Measurements from ENCODE around the gene ARHGEF12. TPM values are rescaled to one million over a fixed set of nuclear protein-coding genes. Genes with fewer than 3 reads are reported as not detected.

The ARHGEF12 gene
- total RNA-seq, 1 donor = 134 TPM

DNA sequence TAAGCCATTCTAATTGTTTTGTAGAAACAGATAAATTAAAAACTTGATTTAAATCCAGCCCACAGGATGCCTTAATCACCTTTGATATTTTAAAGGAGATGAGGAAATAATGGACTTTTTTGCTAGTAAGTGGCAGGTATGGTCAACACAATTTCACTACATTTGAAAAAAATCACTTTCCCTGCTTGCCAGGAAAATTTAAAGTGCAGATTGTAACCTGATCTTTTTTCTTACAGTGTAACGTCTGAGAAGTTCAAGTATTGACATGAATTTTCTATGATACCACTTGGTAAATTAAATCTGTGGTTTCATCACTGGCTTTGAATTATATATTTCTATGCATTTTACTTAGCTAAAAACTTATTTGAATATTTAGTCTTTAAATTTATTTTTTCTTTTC is 65.3 kb downstream of the ARHGEF12 start:
- TF ChIP-seq, protein P1, sequence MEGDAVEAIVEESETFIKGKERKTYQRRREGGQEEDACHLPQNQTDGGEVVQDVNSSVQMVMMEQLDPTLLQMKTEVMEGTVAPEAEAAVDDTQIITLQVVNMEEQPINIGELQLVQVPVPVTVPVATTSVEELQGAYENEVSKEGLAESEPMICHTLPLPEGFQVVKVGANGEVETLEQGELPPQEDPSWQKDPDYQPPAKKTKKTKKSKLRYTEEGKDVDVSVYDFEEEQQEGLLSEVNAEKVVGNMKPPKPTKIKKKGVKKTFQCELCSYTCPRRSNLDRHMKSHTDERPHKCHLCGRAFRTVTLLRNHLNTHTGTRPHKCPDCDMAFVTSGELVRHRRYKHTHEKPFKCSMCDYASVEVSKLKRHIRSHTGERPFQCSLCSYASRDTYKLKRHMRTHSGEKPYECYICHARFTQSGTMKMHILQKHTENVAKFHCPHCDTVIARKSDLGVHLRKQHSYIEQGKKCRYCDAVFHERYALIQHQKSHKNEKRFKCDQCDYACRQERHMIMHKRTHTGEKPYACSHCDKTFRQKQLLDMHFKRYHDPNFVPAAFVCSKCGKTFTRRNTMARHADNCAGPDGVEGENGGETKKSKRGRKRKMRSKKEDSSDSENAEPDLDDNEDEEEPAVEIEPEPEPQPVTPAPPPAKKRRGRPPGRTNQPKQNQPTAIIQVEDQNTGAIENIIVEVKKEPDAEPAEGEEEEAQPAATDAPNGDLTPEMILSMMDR (IDR thresholded peaks at IDR 0.05; ENCODE audit: extremely low read depth, low read depth, low read length) = no peak
- Histone ChIP-seq H3K27me3 (ENCODE audit: insufficient read depth, low read length) (no peaks in the 10 kb centered on the region), H3K27ac (ENCODE audit: low read depth, low read length) (peak overlapping the region; percentile 78), H4K20me1 (ENCODE audit: insufficient read depth, low read length) (peaks cover 43% of the 10 kb centered on the region), H3K36me3 (ENCODE audit: insufficient read depth, low read length) (no peaks in the 10 kb centered on the region), H3K4me3 (ENCODE audit: insufficient read depth, low read length) (peak overlapping the region; percentile 68), H3K4me2 (ENCODE audit: insufficient read depth, low read length) (peak overlapping the region; percentile 92), H3K4me1 (ENCODE audit: insufficient read depth, low read length) (peaks cover 45% of the 10 kb centered on the region), H3K79me2 (ENCODE audit: insufficient read depth, low read length) (peaks cover 83% of the 10 kb centered on the region), H3K9me3 (ENCODE audit: low read depth, low read length) (no peaks in the 10 kb centered on the region), H2AFZ (ENCODE audit: low read length) (no peak overlapping the region)
- DNase-seq (ENCODE audit: insufficient read length, low spot score, missing footprints) = no peak

DNA sequence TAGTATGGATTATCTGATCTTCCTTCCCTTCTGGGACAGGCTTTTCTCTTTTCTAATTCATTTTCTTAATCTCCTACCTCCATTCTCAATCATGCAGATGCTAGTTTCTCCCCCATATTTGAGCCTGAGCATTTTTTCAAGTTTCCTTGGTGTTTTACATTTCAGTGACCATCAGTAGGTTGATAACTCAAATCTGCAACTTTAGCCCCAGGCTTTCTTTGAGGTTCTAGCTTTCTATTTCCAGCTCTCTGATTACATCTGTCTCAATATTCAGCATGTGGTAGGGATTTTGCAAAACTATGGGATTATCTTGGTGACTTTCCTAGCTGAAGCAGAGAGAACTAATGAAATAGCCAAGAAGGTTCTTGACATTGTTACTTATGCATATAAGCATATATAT is 67.8 kb downstream of the ARHGEF12 start:
- Histone ChIP-seq H3K4me1 (ENCODE audit: insufficient read depth, low read length) (peaks cover 28% of the 10 kb centered on the region), H3K27ac (ENCODE audit: low read depth, low read length) (no peak overlapping the region), H3K27me3 (ENCODE audit: insufficient read depth, low read length) (no peaks in the 10 kb centered on the region), H4K20me1 (ENCODE audit: insufficient read depth, low read length) (peaks cover 46% of the 10 kb centered on the region), H3K4me3 (ENCODE audit: insufficient read depth, low read length) (no peak overlapping the region), H3K4me2 (ENCODE audit: insufficient read depth, low read length) (no peak overlapping the region), H2AFZ (ENCODE audit: low read length) (no peak overlapping the region), H3K9me3 (ENCODE audit: low read depth, low read length) (no peaks in the 10 kb centered on the region), H3K79me2 (ENCODE audit: insufficient read depth, low read length) (peaks cover 70% of the 10 kb centered on the region), H3K36me3 (ENCODE audit: insufficient read depth, low read length) (no peaks in the 10 kb centered on the region)
- no peak for DNase-seq (ENCODE audit: insufficient read length, low spot score, missing footprints)
- TF ChIP-seq, protein P1 (IDR thresholded peaks at IDR 0.05; ENCODE audit: extremely low read depth, low read depth, low read length) = no peak

DNA sequence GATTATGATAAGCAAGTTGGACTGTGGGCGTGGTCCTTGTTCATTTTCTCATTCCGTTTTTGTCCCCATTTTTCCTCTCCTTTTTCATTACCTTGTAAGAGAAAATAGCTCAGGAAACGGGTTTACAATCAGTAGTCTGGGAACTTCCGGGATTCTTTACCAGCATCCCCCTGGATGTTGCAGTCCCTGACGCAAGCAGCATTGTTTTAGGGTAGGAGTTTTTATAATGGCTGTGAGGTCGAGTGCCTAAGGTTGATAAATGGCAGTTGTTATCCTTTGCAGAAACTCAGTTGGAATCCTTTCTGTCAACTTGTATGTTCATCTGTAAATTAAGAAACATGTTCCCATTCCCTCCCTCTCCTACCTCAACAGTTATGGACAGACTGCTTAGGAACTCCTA is 68.3 kb downstream of the ARHGEF12 start:
- Histone ChIP-seq H3K4me1 (ENCODE audit: insufficient read depth, low read length) (peaks cover 23% of the 10 kb centered on the region), H3K4me2 (ENCODE audit: insufficient read depth, low read length) (no peak overlapping the region), H3K4me3 (ENCODE audit: insufficient read depth, low read length) (no peak overlapping the region), H2AFZ (ENCODE audit: low read length) (no peak overlapping the region), H3K9me3 (ENCODE audit: low read depth, low read length) (no peaks in the 10 kb centered on the region), H3K27ac (ENCODE audit: low read depth, low read length) (no peak overlapping the region), H3K36me3 (ENCODE audit: insufficient read depth, low read length) (no peaks in the 10 kb centered on the region), H3K27me3 (ENCODE audit: insufficient read depth, low read length) (no peaks in the 10 kb centered on the region), H4K20me1 (ENCODE audit: insufficient read depth, low read length) (peaks cover 41% of the 10 kb centered on the region), H3K79me2 (ENCODE audit: insufficient read depth, low read length) (peaks cover 70% of the 10 kb centered on the region)
- DNase-seq (ENCODE audit: insufficient read length, low spot score, missing footprints) = no peak
- TF ChIP-seq, protein P1 (IDR thresholded peaks at IDR 0.05; ENCODE audit: extremely low read depth, low read depth, low read length) = no peak

DNA sequence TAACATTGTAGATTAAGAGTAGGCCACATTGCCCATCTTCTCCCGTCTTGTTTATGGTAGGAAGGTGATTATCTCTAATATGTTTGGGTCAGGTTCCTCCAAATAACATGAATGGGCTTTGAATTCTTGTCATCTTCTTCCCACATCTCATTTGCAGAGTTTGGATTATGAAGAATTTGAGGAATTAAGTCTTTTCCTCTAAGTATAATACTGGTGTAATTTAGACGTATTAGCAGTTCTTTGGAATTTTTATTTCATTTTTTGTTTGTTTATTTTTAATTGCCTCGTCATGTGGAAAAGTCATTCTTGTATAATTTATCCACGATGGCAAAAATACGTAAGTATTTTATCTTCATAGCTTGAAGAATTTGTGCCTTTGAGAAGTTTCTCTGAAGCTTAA is 73.4 kb downstream of the ARHGEF12 start:
- TF ChIP-seq, protein P1 (IDR thresholded peaks at IDR 0.05; ENCODE audit: extremely low read depth, low read depth, low read length) = no peak
- Histone ChIP-seq H3K4me3 (ENCODE audit: insufficient read depth, low read length) (no peak overlapping the region), H3K36me3 (ENCODE audit: insufficient read depth, low read length) (peaks cover 5% of the 10 kb centered on the region), H3K79me2 (ENCODE audit: insufficient read depth, low read length) (peaks cover 47% of the 10 kb centered on the region), H3K27ac (ENCODE audit: low read depth, low read length) (no peak overlapping the region), H3K4me1 (ENCODE audit: insufficient read depth, low read length) (peaks cover 12% of the 10 kb centered on the region), H3K27me3 (ENCODE audit: insufficient read depth, low read length) (no peaks in the 10 kb centered on the region), H3K9me3 (ENCODE audit: low read depth, low read length) (no peaks in the 10 kb centered on the region), H4K20me1 (ENCODE audit: insufficient read depth, low read length) (peaks cover 7% of the 10 kb centered on the region), H2AFZ (ENCODE audit: low read length) (no peak overlapping the region), H3K4me2 (ENCODE audit: insufficient read depth, low read length) (no peak overlapping the region)
- no peak for DNase-seq (ENCODE audit: insufficient read length, low spot score, missing footprints)
